GM12874 (cell line): ENCODE results near the gene SSBP2.

ENCODE experiments used
- CTCF ChIP-seq: IDR thresholded peaks from 2 replicates; pipeline ENCODE4 v1.5.1; 2011; ENCODE audit warnings: low read depth, mild to moderate bottlenecking, control low read depth, low read length, moderate library complexity; ENCODE audit not compliant: insufficient read depth

SSBP2 gene

GRCh38 chr5:81516091-81516490, 234.8 kb downstream of the SSBP2 start:
- TF ChIP-seq CTCF, result no peak

GRCh38 chr5:81513982-81514381, 236.9 kb downstream of the SSBP2 start:
- no peak for TF ChIP-seq CTCF

- TF ChIP-seq CTCF, result no peak
Observed at GRCh38 chr5:81513473-81513872, 237.4 kb downstream of the SSBP2 start.

DNA sequence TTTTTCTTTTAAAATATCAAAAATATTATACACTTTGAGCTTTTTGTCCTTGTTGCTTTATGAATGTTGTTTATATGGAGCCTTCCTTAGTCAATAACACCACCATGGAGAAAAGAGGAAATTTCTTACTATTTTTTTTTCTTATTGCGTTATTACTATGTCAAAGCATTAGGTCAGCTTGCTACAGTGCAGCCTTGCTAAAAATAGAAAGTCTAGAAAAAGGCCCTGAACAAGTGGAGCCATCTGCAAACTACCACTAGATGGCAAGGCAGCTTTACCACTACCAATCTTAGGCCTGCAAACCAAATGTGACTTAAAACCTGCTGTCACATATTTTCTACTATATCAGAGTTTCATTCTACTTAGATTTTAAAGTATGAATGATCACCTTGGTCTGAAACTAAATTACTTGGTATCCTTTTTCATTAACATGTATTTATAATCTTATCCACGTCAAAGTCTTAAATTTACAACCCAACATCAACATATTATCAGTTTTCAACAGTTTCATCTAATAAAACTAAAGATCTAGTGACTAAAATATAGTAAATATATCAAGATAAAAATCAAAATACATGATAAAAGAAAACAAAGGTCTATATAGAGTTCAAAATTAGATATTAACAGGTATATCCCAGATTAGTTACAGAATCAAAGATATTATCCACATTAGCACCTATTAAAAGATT, 243.9 kb downstream of the SSBP2 start:
- peak; percentile 71 for TF ChIP-seq CTCF

- TF ChIP-seq CTCF, result no peak
Observed at GRCh38 chr5:81506378-81506777, 244.5 kb downstream of the SSBP2 start.

GRCh38 chr5:81505672-81506071, 245.2 kb downstream of the SSBP2 start:
- TF ChIP-seq CTCF, result no peak

DNA sequence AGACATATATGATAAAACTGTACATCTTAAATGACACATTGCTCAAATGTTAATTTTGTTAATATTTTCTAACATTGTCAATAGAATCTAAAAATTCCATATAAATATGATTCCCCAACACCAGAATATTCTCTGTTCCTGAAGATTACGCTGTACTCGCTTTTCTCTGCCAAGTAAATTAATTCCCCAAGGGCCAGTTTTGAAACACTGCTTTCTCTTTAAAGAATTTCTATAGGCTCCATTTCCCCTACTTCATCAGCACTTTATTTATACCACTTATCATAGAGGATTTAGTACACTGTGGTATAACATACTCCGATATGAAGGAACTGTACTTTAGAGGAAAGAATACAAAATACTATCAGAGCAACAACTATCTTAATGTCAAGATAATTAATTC, 255.6 kb downstream of the SSBP2 start:
- TF ChIP-seq CTCF, result no peak

DNA sequence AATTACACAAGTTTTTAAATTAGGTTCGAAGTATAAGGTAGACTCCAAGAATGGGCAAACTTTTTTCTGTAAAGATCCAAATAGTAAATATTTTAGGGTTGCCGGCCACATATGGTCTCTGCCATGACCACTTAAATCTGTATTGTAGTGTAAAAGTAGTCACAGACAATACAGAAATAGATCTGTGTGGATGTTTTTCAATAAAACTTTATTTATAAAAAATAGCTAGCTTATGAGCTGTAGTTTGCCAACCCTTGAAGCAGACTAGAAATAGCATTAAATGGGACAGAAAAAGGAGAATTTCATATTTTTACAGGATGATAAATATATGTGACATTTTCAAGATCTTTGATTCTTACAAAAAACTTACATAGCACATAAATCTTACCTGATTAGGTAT, 262.0 kb downstream of the SSBP2 start:
- no peak for TF ChIP-seq CTCF
